ENCODE results near the gene SEMA5A.

SEMA5A gene

GRCh38 chr5:9198394-9198793 lies 347.5 kb downstream of the SEMA5A start:
- no peaks in the 10 kb centered on the region for H3K9me3 ChIP-seq (ENCODE audit: control insufficient read depth, insufficient read depth, low read length)
- H3K36me3 ChIP-seq (ENCODE audit: insufficient read depth, low read length), result no peaks in the 10 kb centered on the region
- H3K4me1 ChIP-seq (ENCODE audit: insufficient read depth, low read length), result no peaks in the 10 kb centered on the region
- H3K9ac ChIP-seq (ENCODE audit: low read depth, low read length), result no peak overlapping the region

DNA sequence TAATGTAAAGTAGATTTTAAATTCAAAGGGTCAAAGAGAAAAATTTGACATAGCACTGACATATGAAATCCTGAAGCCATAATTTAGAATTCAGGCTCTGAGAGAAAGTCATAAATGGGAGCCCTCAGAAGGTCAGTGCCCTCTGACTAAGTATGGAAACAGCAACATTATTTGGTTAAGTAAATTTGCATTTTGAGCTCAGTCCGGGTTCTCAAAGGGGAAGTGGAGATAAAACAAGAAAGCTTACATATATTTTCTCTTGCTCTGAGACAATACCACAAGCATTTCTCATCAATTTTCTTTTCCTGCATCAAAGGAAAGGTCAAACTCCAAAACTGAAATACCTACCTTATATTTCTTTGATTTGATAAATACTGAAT lies 348.0 kb downstream of the SEMA5A start:
- Histone ChIP-seq H3K9me3 (ENCODE audit: control insufficient read depth, insufficient read depth, low read length) (no peaks in the 10 kb centered on the region), H3K36me3 (ENCODE audit: insufficient read depth, low read length) (no peaks in the 10 kb centered on the region), H3K4me1 (ENCODE audit: insufficient read depth, low read length) (no peaks in the 10 kb centered on the region), H3K9ac (ENCODE audit: low read depth, low read length) (no peak overlapping the region)

DNA sequence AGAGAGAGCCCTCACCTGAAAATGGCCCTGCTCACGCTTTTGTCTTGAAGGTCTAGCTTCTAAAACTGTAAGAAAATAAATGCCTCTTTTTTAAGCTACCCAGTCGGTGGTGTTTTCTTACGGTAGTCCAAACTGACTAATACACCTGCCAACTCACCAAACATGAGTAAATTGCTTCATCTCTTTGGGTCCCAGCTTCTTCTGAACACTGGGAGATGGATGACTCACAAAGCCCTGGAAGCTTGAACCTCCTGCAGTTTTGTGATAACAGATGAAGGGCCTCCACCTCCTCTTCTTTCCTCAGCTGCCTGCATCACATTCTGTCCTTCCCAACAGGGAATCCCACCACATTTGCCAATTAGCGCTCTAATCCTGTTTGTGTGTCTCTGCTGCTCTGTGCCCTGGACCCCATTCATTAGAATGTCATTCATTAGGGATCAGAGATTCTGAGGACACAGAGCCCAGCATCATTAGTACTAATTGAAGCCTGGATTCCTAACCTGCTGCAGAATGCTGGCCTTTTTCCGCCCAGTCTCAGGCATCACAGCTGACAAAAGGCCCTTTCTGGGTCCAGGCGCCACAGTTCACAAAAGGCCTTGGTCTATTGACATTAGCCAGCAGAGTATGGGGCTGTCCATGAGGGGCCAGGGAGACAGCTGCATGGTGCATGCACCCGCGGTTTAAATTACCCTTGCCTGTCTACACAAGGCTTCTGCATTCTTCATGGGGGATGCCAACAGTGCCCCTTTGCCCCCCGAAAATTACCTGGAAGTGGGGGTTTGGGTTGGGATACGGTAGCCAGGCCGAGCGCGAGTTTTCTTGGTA lies 349.3 kb downstream of the SEMA5A start:
- no peak overlapping the region for H3K9ac ChIP-seq (ENCODE audit: low read depth, low read length)
- H3K36me3 ChIP-seq (ENCODE audit: insufficient read depth, low read length), result no peaks in the 10 kb centered on the region
- no peaks in the 10 kb centered on the region for H3K4me1 ChIP-seq (ENCODE audit: insufficient read depth, low read length)
- no peaks in the 10 kb centered on the region for H3K9me3 ChIP-seq (ENCODE audit: control insufficient read depth, insufficient read depth, low read length)

- no peak overlapping the region for H3K9ac ChIP-seq (ENCODE audit: low read depth, low read length)
- H3K4me1 ChIP-seq (ENCODE audit: insufficient read depth, low read length), result no peaks in the 10 kb centered on the region
- no peaks in the 10 kb centered on the region for H3K36me3 ChIP-seq (ENCODE audit: insufficient read depth, low read length)
- H3K9me3 ChIP-seq (ENCODE audit: control insufficient read depth, insufficient read depth, low read length), result no peaks in the 10 kb centered on the region
Measured at GRCh38 chr5:9194509-9194908, 351.4 kb downstream of the SEMA5A start.

GRCh38 chr5:9192266-9192665 lies 353.6 kb downstream of the SEMA5A start:
- Histone ChIP-seq H3K4me1 (ENCODE audit: insufficient read depth, low read length) (no peaks in the 10 kb centered on the region), H3K9ac (ENCODE audit: low read depth, low read length) (no peak overlapping the region), H3K36me3 (ENCODE audit: insufficient read depth, low read length) (no peaks in the 10 kb centered on the region), H3K9me3 (ENCODE audit: control insufficient read depth, insufficient read depth, low read length) (no peaks in the 10 kb centered on the region)

GRCh38 chr5:9189681-9190080 lies 356.2 kb downstream of the SEMA5A start:
- Histone ChIP-seq H3K36me3 (ENCODE audit: insufficient read depth, low read length) (no peaks in the 10 kb centered on the region), H3K4me1 (ENCODE audit: insufficient read depth, low read length) (no peaks in the 10 kb centered on the region), H3K9me3 (ENCODE audit: control insufficient read depth, insufficient read depth, low read length) (no peaks in the 10 kb centered on the region), H3K9ac (ENCODE audit: low read depth, low read length) (no peak overlapping the region)

DNA sequence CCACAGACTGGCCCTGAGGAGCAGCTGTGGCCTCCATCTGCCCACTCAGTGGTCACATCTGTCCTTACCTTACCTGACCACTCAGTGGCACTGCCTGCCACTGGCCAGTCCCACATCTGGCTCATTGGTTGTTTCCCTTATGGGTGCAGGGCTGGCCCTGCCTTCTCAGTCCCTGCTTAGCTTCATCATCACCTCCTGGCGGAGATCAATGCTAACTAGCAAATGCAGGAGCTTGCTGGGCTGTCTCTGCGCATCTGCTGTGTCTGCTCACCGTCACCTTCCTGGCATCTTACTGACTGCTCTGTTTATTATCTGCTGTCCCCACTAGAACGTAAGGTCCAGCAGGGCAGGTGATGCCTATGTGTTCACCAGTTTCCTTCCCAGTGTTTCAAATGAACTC lies 356.9 kb downstream of the SEMA5A start:
- Histone ChIP-seq H3K36me3 (ENCODE audit: insufficient read depth, low read length) (no peaks in the 10 kb centered on the region), H3K9me3 (ENCODE audit: control insufficient read depth, insufficient read depth, low read length) (no peaks in the 10 kb centered on the region), H3K9ac (ENCODE audit: low read depth, low read length) (no peak overlapping the region), H3K4me1 (ENCODE audit: insufficient read depth, low read length) (no peaks in the 10 kb centered on the region)

GRCh38 chr5:9188131-9188530 lies 357.7 kb downstream of the SEMA5A start:
- Histone ChIP-seq H3K4me1 (ENCODE audit: insufficient read depth, low read length) (no peaks in the 10 kb centered on the region), H3K36me3 (ENCODE audit: insufficient read depth, low read length) (no peaks in the 10 kb centered on the region), H3K9me3 (ENCODE audit: control insufficient read depth, insufficient read depth, low read length) (no peaks in the 10 kb centered on the region), H3K9ac (ENCODE audit: low read depth, low read length) (no peak overlapping the region)

GRCh38 chr5:9187614-9188013 lies 358.3 kb downstream of the SEMA5A start:
- no peaks in the 10 kb centered on the region for H3K36me3 ChIP-seq (ENCODE audit: insufficient read depth, low read length)
- no peak overlapping the region for H3K9ac ChIP-seq (ENCODE audit: low read depth, low read length)
- H3K9me3 ChIP-seq (ENCODE audit: control insufficient read depth, insufficient read depth, low read length), result no peaks in the 10 kb centered on the region
- no peaks in the 10 kb centered on the region for H3K4me1 ChIP-seq (ENCODE audit: insufficient read depth, low read length)

DNA sequence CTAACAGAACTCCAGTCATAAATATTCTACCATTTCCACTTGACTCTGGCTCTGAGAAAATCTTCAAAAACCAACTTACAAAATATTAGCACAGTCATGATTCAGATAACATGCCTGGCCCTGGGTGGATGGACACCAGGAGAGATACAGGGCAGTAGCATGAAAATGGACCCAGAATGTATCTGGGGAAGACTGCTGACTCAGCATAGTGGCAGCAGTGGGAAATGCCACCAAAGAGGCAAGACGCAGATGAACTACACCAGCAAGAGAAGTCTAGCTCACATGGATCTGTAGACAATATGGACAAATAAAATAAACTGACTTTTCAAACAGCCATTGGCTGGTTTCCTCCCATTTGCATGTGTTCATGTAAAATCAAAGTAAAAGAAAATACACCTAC lies 359.8 kb downstream of the SEMA5A start:
- H3K9ac ChIP-seq (ENCODE audit: low read depth, low read length), result no peak overlapping the region

GRCh38 chr5:9183992-9184391 lies 361.9 kb downstream of the SEMA5A start:
- no peaks in the 10 kb centered on the region for H3K4me1 ChIP-seq (ENCODE audit: insufficient read depth, low read length)
- no peak overlapping the region for H3K9ac ChIP-seq (ENCODE audit: low read depth, low read length)
- H3K9me3 ChIP-seq (ENCODE audit: control insufficient read depth, insufficient read depth, low read length), result no peaks in the 10 kb centered on the region
- no peaks in the 10 kb centered on the region for H3K36me3 ChIP-seq (ENCODE audit: insufficient read depth, low read length)

More for the DNA sequence above, 359.8 kb downstream of the SEMA5A start:
- Histone ChIP-seq H3K36me3 (ENCODE audit: insufficient read depth, low read length) (no peaks in the 10 kb centered on the region), H3K4me1 (ENCODE audit: insufficient read depth, low read length) (no peaks in the 10 kb centered on the region), H3K9me3 (ENCODE audit: control insufficient read depth, insufficient read depth, low read length) (no peaks in the 10 kb centered on the region)

DNA sequence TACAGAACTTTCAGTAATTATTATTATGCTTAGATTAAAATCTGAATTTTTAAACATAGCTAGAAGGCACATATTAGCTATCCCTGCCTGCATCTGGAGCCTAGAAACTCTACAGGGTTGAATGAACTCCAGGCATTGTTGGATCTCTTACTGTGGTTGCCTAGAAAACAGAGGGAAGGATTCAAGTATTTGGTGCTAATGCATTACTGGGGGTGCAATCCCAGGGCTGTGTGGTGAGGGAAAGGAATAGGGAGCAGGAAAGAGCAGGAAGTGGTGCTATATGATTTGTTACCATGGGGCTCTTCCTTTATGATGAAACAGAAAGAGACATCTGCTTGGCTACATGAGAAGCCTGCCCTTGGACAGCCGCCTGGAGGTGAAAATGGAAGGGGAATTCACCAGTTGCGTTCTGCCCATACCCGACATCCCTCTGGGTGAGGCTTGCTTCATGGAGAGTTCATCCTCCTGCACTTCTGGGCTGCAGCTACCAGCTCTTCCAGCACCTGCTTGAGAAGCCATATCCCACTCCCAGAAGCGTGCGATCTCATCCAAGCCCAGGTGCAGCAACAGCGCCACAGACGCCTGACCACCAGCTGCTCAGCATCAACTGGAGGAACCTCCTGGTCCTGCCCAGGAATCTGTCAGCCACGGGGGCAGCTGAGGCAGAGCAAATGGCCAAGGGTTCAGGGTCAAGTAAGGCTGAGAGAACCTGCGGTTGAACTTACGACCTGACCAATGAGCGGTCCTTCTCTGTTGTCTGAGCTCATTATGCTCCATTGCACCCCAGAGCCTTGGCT lies 362.8 kb downstream of the SEMA5A start:
- Histone ChIP-seq H3K9ac (ENCODE audit: low read depth, low read length) (no peak overlapping the region), H3K9me3 (ENCODE audit: control insufficient read depth, insufficient read depth, low read length) (no peaks in the 10 kb centered on the region), H3K36me3 (ENCODE audit: insufficient read depth, low read length) (no peaks in the 10 kb centered on the region), H3K4me1 (ENCODE audit: insufficient read depth, low read length) (no peaks in the 10 kb centered on the region)

GRCh38 chr5:9176641-9177040 lies 369.2 kb downstream of the SEMA5A start:
- no peaks in the 10 kb centered on the region for H3K4me1 ChIP-seq (ENCODE audit: insufficient read depth, low read length)
- no peaks in the 10 kb centered on the region for H3K9me3 ChIP-seq (ENCODE audit: control insufficient read depth, insufficient read depth, low read length)
- H3K36me3 ChIP-seq (ENCODE audit: insufficient read depth, low read length), result no peaks in the 10 kb centered on the region
- no peak overlapping the region for H3K9ac ChIP-seq (ENCODE audit: low read depth, low read length)

DNA sequence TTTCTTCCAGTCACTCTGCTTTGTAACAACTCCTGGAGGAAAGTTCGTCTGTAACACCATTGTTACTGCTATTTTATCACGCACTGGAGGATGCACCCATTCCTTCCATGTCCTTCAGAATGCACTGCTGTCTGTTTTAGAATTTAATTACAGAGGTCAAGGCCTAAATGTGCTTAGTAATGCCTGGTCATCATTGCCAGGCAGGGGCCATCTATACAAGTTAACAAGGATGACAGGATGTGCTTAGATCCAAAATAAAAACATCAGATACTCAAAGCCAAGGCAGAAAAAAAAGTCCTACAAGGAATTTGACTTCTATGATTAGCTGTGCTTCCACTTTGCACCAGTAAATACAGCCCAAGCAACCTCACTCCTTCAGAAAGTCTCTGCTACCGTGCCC lies 371.4 kb downstream of the SEMA5A start:
- Histone ChIP-seq H3K9ac (ENCODE audit: low read depth, low read length) (no peak overlapping the region), H3K9me3 (ENCODE audit: control insufficient read depth, insufficient read depth, low read length) (no peaks in the 10 kb centered on the region), H3K36me3 (ENCODE audit: insufficient read depth, low read length) (no peaks in the 10 kb centered on the region), H3K4me1 (ENCODE audit: insufficient read depth, low read length) (no peaks in the 10 kb centered on the region)

Data from ES-I3 (cell line).